HepG2 (cell line): Measurements from ENCODE around the gene RGS19. TPM values are rescaled to one million over a fixed set of nuclear protein-coding genes. Genes with fewer than 3 reads are reported as not detected.

Source experiments
- BRD4 ChIP-seq: sonication (generic); formaldehyde crosslinking; IDR thresholded peaks from 2 replicates; pipeline ENCODE4 v1.4.0; 2020; ENCODE audit warnings: missing genetic modification reagents
- EHMT2 ChIP-seq: fragments of 200-600 bp; sonication (generic); IDR thresholded peaks from 2 replicates; pipeline ENCODE4 v1.7.0; 2017; ENCODE audit warnings: antibody characterized with exemption, low read depth, low read length, borderline replicate concordance
- ISX ChIP-seq: sonication (generic); formaldehyde crosslinking; conservative IDR thresholded peaks from 2 replicates; pipeline ENCODE4 v1.5.0; 2020; ENCODE audit warnings: missing genetic modification reagents
- ZEB1 ChIP-seq: IDR thresholded peaks from 2 replicates; pipeline ENCODE4 v1.6.1; 2012; ENCODE audit warnings: mild to moderate bottlenecking, low read depth, inconsistent platforms; ENCODE audit not compliant: insufficient replicate concordance
- ZFP36 ChIP-seq: fragments of 150-350 bp; IDR thresholded peaks from 2 replicates; pipeline ENCODE4 v1.6.1; 2018; ENCODE audit warnings: borderline replicate concordance, low read length, low read depth; ENCODE audit not compliant: partially characterized antibody
- ZNF484 ChIP-seq: sonication (generic); formaldehyde crosslinking; IDR thresholded peaks from 2 replicates; pipeline ENCODE4 v1.5.1; 2020; ENCODE audit warnings: mild to moderate bottlenecking, low read depth, missing genetic modification reagents, borderline replicate concordance
- ZNF775 ChIP-seq: sonication (generic); formaldehyde crosslinking; IDR thresholded peaks from 2 replicates; pipeline ENCODE4 v1.4.0; 2020; ENCODE audit warnings: missing genetic modification reagents, mild to moderate bottlenecking, moderate library complexity, borderline replicate concordance
- ZNF776 ChIP-seq: sonication (generic); formaldehyde crosslinking; IDR thresholded peaks from 2 replicates; pipeline ENCODE4 v1.4.0; 2020; ENCODE audit warnings: mild to moderate bottlenecking, missing genetic modification reagents
- polyA plus RNA-seq, 8 experiments: library from polyadenylated mRNA; depleted of rRNA in 3 of 8; stranded (reverse) in 7 of 8; unstranded in 1 of 8; fragments of >200 nt; fragmentation: Illumina TruSeq in 4 of 8; extraction: Trizol in 4 of 8; gene quantifications; 2 replicates each; pipeline versions ENCODE4 v1.2.1 to v1.2.3, GENCODE V29; 2011 to 2016; ENCODE audit warnings: low read depth in 4 of 8, missing spikeins in 1 of 8, mixed read lengths in 1 of 8; ENCODE audit not compliant: insufficient read depth in 1 of 8
- total RNA-seq, 5 experiments: library from RNA; depleted of rRNA; stranded (reverse); fragments of >200 nt; fragmentation: Illumina TruSeq; extraction: Trizol; gene quantifications; 2 replicates each; pipeline ENCODE4 v1.2.3, GENCODE V29; 2016; ENCODE audit warnings: low read depth in 1 of 5
- TF ChIP-seq, protein P1 (sequence below), 2 experiments: sonication (generic) in 1 of 2; formaldehyde crosslinking in 1 of 2; IDR thresholded peaks; 2 replicates each; pipeline versions ENCODE4 v1.4.0 to v1.6.1; 2018 to 2020; ENCODE audit warnings: missing genetic modification reagents in 2 of 2, borderline replicate concordance in 1 of 2, low read depth in 1 of 2, mild to moderate bottlenecking in 1 of 2, missing biosample characterization in 1 of 2
- TF ChIP-seq, protein P2 (sequence below): sonication (generic); formaldehyde crosslinking; IDR thresholded peaks from 2 replicates; pipeline ENCODE4 v1.4.0; 2020; ENCODE audit warnings: missing genetic modification reagents, borderline replicate concordance
- TF ChIP-seq, protein P3 (sequence below): sonication (generic); formaldehyde crosslinking; IDR thresholded peaks from 2 replicates; pipeline ENCODE4 v1.4.0; 2020; ENCODE audit warnings: mild to moderate bottlenecking, missing genetic modification reagents
- TF ChIP-seq, protein P4 (sequence below): sonication (generic); formaldehyde crosslinking; IDR thresholded peaks from 2 replicates; pipeline ENCODE4 v1.4.0; 2020; ENCODE audit warnings: mild to moderate bottlenecking, missing genetic modification reagents
- TF ChIP-seq, protein P5 (sequence below): sonication (generic); formaldehyde crosslinking; IDR thresholded peaks from 2 replicates; pipeline ENCODE4 v1.4.0; 2020; ENCODE audit warnings: missing genetic modification reagents

The RGS19 gene
- total and polyA plus RNA-seq, 2 of the 13 experiments (the other 11 are each of a cell fraction or from before 2014, with no cell fraction given), result 10.7 to 11.9 TPM

DNA sequence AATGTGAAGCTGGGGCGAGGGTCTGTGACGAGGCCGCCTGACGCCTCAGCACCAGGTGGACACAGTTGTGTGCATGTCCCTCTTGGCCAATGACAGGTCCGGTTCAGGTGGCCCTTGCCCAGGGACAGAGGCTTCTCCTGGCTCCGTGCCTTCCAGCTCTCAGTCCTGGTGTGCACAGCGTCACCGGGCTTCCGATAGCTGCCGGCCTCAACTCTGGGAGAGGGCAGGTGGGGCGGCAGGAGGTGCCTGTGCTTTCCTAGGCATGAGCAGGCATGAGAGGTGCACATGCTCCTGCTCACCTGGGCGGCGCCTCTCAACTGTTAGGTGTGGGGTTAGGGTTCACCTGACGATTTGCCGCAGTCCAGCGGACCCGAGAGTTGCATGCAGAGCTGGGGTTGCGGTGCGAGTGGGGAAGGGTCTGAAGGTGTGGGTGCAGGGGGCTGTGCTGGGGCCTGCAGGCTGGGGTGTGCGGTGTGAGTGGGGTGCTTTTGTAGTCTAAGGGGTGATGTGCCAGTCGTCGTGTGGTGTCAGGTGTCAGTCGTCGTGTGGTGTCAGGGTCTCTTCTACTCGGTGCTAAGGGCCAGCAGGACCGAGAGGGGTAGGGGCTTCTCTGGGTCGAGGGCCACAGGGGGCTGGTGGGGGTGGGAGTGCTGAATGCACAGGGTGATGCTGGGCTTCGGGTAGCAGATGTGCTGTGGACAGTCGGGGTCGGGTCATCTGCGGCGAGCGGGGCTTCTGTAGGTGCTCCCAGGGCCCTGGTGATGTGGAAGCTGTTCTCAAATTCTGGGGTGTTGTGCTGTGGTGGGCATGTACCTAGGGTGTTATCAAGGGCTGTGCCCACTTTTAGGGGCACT is 26.1 kb downstream of the RGS19 start (continued):
- TF ChIP-seq, protein P1, sequence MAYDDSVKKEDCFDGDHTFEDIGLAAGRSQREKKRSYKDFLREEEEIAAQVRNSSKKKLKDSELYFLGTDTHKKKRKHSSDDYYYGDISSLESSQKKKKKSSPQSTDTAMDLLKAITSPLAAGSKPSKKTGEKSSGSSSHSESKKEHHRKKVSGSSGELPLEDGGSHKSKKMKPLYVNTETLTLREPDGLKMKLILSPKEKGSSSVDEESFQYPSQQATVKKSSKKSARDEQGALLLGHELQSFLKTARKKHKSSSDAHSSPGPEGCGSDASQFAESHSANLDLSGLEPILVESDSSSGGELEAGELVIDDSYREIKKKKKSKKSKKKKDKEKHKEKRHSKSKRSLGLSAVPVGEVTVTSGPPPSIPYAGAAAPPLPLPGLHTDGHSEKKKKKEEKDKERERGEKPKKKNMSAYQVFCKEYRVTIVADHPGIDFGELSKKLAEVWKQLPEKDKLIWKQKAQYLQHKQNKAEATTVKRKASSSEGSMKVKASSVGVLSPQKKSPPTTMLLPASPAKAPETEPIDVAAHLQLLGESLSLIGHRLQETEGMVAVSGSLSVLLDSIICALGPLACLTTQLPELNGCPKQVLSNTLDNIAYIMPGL (CRISPR knock-in tag; IDR thresholded peaks at IDR 0.05; ENCODE audit: borderline replicate concordance in 1 of 2, low read depth in 1 of 2), result peak in 1 of 2 experiments; percentile 85; a peak in 2 of 4 replicates
- TF ChIP-seq ZNF484 (CRISPR knock-in tag) (no peak), ISX (CRISPR knock-in tag) (no peak), ZNF776 (CRISPR knock-in tag) (0 out of 2 replicates have a peak, but pooled peaks have one; percentile 1), ZEB1 (peak; percentile 96), ZFP36 (no peak), BRD4 (CRISPR knock-in tag) (peak; percentile 84), EHMT2 (no peak), ZNF775 (CRISPR knock-in tag) (no peak; the same call in 1 of the 2 replicates)
- TF ChIP-seq, protein P2, sequence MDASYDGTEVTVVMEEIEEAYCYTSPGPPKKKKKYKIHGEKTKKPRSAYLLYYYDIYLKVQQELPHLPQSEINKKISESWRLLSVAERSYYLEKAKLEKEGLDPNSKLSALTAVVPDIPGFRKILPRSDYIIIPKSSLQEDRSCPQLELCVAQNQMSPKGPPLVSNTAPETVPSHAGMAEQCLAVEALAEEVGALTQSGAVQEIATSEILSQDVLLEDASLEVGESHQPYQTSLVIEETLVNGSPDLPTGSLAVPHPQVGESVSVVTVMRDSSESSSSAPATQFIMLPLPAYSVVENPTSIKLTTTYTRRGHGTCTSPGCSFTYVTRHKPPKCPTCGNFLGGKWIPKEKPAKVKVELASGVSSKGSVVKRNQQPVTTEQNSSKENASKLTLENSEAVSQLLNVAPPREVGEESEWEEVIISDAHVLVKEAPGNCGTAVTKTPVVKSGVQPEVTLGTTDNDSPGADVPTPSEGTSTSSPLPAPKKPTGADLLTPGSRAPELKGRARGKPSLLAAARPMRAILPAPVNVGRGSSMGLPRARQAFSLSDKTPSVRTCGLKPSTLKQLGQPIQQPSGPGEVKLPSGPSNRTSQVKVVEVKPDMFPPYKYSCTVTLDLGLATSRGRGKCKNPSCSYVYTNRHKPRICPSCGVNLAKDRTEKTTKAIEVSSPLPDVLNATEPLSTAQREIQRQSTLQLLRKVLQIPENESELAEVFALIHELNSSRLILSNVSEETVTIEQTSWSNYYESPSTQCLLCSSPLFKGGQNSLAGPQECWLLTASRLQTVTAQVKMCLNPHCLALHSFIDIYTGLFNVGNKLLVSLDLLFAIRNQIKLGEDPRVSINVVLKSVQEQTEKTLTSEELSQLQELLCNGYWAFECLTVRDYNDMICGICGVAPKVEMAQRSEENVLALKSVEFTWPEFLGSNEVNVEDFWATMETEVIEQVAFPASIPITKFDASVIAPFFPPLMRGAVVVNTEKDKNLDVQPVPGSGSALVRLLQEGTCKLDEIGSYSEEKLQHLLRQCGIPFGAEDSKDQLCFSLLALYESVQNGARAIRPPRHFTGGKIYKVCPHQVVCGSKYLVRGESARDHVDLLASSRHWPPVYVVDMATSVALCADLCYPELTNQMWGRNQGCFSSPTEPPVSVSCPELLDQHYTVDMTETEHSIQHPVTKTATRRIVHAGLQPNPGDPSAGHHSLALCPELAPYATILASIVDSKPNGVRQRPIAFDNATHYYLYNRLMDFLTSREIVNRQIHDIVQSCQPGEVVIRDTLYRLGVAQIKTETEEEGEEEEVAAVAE (CRISPR knock-in tag), result no peak
- TF ChIP-seq, protein P3, sequence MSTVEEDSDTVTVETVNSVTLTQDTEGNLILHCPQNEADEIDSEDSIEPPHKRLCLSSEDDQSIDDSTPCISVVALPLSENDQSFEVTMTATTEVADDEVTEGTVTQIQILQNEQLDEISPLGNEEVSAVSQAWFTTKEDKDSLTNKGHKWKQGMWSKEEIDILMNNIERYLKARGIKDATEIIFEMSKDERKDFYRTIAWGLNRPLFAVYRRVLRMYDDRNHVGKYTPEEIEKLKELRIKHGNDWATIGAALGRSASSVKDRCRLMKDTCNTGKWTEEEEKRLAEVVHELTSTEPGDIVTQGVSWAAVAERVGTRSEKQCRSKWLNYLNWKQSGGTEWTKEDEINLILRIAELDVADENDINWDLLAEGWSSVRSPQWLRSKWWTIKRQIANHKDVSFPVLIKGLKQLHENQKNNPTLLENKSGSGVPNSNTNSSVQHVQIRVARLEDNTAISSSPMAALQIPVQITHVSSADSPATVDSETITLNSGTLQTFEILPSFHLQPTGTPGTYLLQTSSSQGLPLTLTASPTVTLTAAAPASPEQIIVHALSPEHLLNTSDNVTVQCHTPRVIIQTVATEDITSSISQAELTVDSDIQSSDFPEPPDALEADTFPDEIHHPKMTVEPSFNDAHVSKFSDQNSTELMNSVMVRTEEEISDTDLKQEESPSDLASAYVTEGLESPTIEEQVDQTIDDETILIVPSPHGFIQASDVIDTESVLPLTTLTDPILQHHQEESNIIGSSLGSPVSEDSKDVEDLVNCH (CRISPR knock-in tag), result 0 out of 2 replicates have a peak, but pooled peaks have one; percentile 30
- TF ChIP-seq, protein P4, sequence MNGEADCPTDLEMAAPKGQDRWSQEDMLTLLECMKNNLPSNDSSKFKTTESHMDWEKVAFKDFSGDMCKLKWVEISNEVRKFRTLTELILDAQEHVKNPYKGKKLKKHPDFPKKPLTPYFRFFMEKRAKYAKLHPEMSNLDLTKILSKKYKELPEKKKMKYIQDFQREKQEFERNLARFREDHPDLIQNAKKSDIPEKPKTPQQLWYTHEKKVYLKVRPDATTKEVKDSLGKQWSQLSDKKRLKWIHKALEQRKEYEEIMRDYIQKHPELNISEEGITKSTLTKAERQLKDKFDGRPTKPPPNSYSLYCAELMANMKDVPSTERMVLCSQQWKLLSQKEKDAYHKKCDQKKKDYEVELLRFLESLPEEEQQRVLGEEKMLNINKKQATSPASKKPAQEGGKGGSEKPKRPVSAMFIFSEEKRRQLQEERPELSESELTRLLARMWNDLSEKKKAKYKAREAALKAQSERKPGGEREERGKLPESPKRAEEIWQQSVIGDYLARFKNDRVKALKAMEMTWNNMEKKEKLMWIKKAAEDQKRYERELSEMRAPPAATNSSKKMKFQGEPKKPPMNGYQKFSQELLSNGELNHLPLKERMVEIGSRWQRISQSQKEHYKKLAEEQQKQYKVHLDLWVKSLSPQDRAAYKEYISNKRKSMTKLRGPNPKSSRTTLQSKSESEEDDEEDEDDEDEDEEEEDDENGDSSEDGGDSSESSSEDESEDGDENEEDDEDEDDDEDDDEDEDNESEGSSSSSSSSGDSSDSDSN (CRISPR knock-in tag), result peak; percentile 79
- TF ChIP-seq, protein P5, sequence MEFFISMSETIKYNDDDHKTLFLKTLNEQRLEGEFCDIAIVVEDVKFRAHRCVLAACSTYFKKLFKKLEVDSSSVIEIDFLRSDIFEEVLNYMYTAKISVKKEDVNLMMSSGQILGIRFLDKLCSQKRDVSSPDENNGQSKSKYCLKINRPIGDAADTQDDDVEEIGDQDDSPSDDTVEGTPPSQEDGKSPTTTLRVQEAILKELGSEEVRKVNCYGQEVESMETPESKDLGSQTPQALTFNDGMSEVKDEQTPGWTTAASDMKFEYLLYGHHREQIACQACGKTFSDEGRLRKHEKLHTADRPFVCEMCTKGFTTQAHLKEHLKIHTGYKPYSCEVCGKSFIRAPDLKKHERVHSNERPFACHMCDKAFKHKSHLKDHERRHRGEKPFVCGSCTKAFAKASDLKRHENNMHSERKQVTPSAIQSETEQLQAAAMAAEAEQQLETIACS (CRISPR knock-in tag), result no peak
